ENCODE data around the gene FNDC3B. TPM values are rescaled to one million over a fixed set of nuclear protein-coding genes. Genes with fewer than 3 reads are reported as not detected.

The FNDC3B gene
- total RNA-seq, 2 donors from 2014 or later, result 17.6 to 17.9 TPM

DNA sequence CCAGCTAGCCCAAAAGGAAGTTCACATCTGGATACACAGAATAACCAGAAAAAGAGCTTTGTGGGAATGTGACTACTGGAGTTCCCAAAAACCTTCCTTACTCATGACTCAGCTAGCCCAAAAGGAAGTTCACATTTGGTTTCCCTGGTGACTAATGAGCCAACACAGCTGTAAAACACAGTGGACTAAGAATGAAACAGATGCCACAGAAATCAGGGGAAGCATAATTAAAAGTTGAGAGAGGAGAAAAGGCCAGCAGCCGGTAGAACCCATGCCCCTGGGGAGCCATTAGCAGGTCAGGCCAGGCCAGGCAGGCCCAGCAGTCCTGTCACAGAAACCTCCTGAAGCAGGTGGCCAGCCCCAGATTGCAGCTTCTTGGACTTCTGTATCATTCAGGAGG, 278.6 kb downstream of the FNDC3B start:
- peak; percentile 68 for ATAC-seq (replicated peaks)
- Mint-ChIP-seq H3K27me3 (no peaks in the 10 kb centered on the region), H3K27ac (peak overlapping the region; percentile 75), H3K4me3 (peak overlapping the region; percentile 32), H3K4me1 (peaks cover 15% of the 10 kb centered on the region), H3K9me3 (no peaks in the 10 kb centered on the region), H3K36me3 (ENCODE audit: low read depth) (peaks cover 41% of the 10 kb centered on the region)

DNA sequence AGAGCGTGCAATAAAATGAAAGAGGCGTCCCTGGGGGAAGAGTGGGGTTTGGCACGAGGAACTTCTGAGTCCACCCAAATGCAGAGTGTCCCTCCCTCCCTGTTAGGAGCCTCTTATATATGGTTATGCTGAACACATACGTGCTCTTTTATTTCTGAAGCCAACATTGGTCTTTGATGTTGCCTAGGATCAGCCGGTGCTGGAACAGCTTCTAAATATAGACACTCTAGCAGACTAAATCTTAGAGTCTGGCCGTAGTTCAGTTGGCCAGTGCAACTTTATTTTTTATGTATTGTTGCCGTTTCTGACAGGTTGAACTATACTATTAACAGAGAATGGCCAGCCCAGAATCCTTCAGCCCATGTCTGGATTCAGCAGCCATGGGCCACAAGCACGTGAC, 280.2 kb downstream of the FNDC3B start:
- ATAC-seq (replicated peaks), result no peak
- Mint-ChIP-seq H3K4me1 (peaks cover 22% of the 10 kb centered on the region), H3K27me3 (no peaks in the 10 kb centered on the region), H3K36me3 (ENCODE audit: low read depth) (peaks cover 33% of the 10 kb centered on the region), H3K27ac (peak overlapping the region; percentile 51), H3K4me3 (no peak overlapping the region), H3K9me3 (no peaks in the 10 kb centered on the region)

DNA sequence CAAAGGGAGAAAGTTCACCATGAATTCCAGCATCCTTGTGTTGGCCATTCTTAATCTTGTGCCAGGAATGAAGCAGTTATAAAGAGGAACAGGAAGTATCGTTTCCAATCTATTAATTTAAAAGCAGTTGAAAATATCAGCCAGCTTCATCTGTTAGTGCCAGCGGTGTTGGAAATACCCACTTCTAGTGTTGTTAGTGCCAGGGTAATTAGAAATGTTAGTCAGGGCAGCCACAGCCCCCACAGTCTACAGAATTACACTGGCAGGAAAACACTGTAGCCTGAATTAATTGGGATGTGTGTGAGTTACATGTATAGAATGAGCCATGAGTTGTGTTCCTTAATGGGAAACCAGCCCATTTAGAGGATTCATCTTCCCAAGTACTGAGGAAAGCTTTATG, 281.1 kb downstream of the FNDC3B start:
- Mint-ChIP-seq H3K4me1 (peaks cover 21% of the 10 kb centered on the region), H3K27ac (no peak overlapping the region), H3K9me3 (no peaks in the 10 kb centered on the region), H3K4me3 (no peak overlapping the region), H3K27me3 (no peaks in the 10 kb centered on the region), H3K36me3 (ENCODE audit: low read depth) (peaks cover 40% of the 10 kb centered on the region)
- ATAC-seq (replicated peaks), result no peak

DNA sequence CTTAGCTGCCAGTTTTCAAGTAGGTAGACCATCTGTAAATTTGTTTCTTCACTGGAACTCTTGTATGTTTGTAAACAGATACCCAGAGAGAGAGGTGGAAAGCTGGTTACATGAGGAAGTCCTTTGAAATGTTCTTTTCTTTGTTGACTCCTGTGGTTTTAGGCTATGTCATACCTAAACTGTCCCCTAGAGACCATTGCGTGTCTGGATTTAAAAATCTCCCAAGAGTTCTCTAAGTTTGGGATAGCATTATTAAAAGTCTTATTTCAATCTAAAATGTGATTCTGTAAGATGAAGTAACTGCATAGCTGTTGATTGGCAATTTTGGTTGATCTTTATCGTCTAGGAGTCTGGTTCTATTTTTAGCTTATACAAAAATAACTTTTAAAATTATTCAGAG, 281.7 kb downstream of the FNDC3B start:
- H3K4me3 Mint-ChIP-seq, result no peak overlapping the region
- peaks cover 18% of the 10 kb centered on the region for H3K4me1 Mint-ChIP-seq
- peaks cover 42% of the 10 kb centered on the region for H3K36me3 Mint-ChIP-seq (ENCODE audit: low read depth)
- no peak for ATAC-seq (replicated peaks)
- H3K27me3 Mint-ChIP-seq, result no peaks in the 10 kb centered on the region
- H3K9me3 Mint-ChIP-seq, result no peaks in the 10 kb centered on the region
- no peak overlapping the region for H3K27ac Mint-ChIP-seq

DNA sequence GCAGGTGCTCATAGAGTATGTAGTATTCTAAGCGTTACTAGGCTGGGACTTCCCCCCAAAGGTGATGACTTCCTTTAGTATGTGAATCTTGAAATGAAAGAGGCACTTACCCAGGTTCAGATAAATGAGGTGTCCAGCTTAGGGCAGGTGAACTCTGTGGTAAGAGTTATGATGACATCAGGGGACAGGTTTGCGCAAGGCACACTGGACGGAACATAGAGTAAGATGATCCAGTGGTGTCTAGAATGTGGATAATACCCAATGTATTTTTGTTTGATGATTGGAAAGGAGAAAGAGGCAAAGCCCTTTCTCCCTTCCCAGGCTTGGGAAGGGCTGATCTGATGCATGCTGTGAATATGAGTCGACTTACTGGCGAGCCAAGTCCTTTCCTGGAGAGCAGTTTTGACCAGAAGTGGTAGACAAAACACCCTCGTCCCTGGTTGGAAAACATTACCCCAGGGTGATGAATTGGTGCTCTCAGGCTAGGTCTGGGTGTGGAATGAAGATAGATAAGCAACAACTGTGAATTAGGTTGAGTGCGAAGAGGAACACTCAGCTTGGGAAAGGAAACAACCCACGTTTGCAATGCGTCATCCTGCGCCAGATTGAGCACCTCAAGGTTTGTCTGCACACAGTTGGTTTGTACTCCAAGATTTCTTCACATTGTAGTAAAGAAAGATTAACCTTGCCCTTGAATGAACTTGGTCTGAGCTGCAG, 284.7 kb downstream of the FNDC3B start:
- ATAC-seq (replicated peaks), result peak; percentile 90
- Mint-ChIP-seq H3K4me1 (peaks cover 8% of the 10 kb centered on the region), H3K27ac (peak overlapping the region; percentile 56)

DNA sequence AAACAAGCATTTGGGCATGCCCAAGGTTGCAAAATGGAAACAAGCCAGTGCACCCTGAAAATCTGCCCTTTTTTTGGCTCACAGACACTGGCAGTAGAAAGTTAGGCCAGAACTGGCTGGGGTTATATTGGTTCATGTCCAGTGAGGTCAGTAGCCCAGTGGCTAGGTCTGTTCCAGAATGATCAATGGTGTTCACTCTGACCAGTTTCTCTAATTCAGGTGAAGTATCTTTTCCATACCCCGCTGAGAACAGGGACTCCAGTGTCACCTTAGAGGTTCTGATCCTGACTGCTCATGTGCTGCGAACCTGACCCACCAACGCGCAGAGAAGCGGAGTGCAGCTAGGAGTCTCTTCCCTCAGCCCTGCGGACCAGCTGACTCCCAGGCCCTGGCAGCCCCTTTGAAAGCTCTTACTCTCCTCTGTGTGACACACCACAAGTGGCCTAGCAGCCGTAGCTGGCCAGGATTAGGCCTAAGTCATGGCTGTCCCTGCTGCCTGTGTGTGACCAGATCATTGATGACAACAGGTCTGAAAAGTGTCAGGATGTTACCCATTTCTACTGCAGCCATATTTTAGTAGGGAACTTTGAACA, 285.3 kb downstream of the FNDC3B start:
- ATAC-seq (replicated peaks), result no peak
- peaks cover 8% of the 10 kb centered on the region for H3K4me1 Mint-ChIP-seq

More for the DNA sequence above, 284.7 kb downstream of the FNDC3B start:
- Mint-ChIP-seq H3K4me3 (peak overlapping the region; percentile 2), H3K36me3 (ENCODE audit: low read depth) (peaks cover 28% of the 10 kb centered on the region), H3K27me3 (no peaks in the 10 kb centered on the region), H3K9me3 (no peaks in the 10 kb centered on the region)

DNA sequence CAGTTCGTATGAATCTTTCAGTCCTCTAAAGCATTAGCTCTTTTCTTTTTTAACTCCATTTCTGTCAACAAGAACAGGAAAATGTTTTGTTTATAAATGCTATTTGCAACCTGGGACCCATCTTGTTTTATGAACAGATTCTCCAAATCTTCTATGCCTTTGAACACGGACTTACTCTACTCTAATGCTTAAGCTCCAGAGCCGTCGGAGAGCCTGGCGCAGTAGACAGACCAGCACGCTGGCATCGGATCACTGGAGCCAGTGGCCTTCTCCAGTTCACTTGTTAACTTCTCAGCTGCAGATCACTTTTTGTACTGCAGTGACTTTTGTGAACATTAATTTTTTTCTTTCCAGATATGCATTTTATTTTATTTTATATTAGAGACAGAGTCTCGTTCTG, 286.1 kb downstream of the FNDC3B start:
- Mint-ChIP-seq H3K4me3 (no peak overlapping the region), H3K9me3 (no peaks in the 10 kb centered on the region), H3K27ac (peak overlapping the region; percentile 18), H3K27me3 (no peaks in the 10 kb centered on the region), H3K4me1 (peaks cover 8% of the 10 kb centered on the region), H3K36me3 (ENCODE audit: low read depth) (peaks cover 30% of the 10 kb centered on the region)
- no peak for ATAC-seq (replicated peaks)

More for the DNA sequence above, 285.3 kb downstream of the FNDC3B start:
- Mint-ChIP-seq H3K4me3 (no peak overlapping the region), H3K9me3 (no peaks in the 10 kb centered on the region), H3K27ac (no peak overlapping the region), H3K27me3 (no peaks in the 10 kb centered on the region), H3K36me3 (ENCODE audit: low read depth) (peaks cover 32% of the 10 kb centered on the region)

DNA sequence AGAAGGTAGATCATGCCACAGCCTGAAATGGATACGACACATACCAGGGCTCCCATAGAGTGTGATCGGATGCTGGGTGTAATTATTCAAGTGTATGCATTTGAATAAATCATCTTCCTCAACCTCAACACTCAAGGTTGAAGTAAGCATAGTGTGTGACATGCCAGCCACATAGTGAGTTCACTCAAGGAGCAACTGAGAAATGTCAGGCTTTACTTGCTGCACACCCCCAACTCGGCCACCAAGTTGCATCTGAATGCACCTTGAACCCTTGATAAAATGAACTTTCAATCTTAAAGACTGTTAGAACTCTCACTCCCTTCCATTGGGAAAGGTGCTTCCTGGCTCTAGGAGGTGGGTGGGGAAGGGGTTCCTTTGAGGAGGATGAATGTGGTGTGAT, 287.6 kb downstream of the FNDC3B start:
- H3K4me1 Mint-ChIP-seq, result peaks cover 8% of the 10 kb centered on the region
- no peaks in the 10 kb centered on the region for H3K27me3 Mint-ChIP-seq
- H3K9me3 Mint-ChIP-seq, result no peaks in the 10 kb centered on the region
- H3K4me3 Mint-ChIP-seq, result no peak overlapping the region
- H3K36me3 Mint-ChIP-seq (ENCODE audit: low read depth), result peaks cover 45% of the 10 kb centered on the region
- ATAC-seq (replicated peaks), result no peak
- no peak overlapping the region for H3K27ac Mint-ChIP-seq

DNA sequence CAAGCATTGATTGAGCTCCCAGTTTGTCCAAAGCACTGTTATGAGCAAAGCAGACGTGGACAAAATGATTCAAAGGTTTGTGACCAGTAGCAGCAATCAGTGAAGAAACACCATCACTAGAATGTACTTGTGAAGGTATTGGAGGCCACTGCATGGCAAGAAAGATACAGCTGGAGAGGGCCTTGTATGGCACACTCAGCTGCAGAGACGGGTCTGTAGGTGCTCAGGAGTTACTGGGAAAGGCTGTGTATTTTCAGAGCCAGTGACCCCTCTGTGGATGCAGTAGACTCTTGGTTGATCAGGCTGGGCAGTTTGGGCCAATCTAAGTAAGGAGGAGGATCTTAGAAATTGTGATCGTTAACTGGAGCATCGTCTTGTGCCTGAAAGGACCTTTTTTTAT, 288.9 kb downstream of the FNDC3B start:
- Mint-ChIP-seq H3K4me1 (peaks cover 8% of the 10 kb centered on the region), H3K4me3 (no peak overlapping the region), H3K36me3 (ENCODE audit: low read depth) (peaks cover 45% of the 10 kb centered on the region), H3K27me3 (no peaks in the 10 kb centered on the region), H3K27ac (no peak overlapping the region), H3K9me3 (no peaks in the 10 kb centered on the region)
- ATAC-seq (replicated peaks), result no peak

DNA sequence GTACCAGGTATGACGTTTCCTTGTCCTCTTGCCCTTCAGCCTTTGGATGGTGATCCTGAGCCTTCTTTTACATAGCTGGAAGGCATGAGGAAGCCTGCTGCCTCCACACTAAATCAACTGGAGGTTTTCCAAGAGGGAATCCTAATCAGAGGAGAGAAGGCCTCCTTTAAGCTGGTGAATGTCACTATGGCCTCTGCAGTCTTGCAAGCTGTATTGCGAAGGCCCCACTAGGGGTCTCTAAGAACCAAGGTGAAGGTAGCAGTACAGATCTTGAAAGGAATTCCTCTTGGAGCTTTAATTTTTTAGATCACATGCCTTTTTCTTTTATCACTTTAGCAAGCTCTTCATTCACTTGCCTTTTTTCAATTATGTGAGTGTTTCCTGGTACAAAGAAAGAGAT, 289.7 kb downstream of the FNDC3B start:
- Mint-ChIP-seq H3K27ac (peak overlapping the region; percentile 19), H3K4me1 (peaks cover 1% of the 10 kb centered on the region), H3K4me3 (no peak overlapping the region), H3K9me3 (no peaks in the 10 kb centered on the region), H3K27me3 (no peaks in the 10 kb centered on the region), H3K36me3 (ENCODE audit: low read depth) (peaks cover 52% of the 10 kb centered on the region)
- no peak for ATAC-seq (replicated peaks)

DNA sequence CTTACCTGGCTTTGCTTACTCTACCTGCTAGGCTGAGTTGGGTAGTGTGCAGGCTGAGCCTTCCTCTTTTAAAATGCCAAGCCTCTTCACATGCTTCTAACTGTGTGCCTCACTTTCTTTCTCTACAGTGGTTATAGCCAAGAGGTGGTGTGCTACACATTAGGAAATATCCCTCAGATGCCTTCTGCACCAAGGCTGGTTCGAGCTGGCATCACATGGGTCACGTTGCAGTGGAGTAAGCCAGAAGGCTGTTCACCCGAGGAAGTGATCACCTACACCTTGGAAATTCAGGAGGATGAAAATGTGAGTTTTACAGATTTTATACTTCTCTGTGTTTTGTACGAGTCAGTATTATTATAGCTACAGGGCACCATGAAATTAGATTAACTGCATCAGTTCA, 291.0 kb downstream of the FNDC3B start:
- no peak overlapping the region for H3K4me3 Mint-ChIP-seq
- no peaks in the 10 kb centered on the region for H3K27me3 Mint-ChIP-seq
- H3K36me3 Mint-ChIP-seq (ENCODE audit: low read depth), result peaks cover 44% of the 10 kb centered on the region
- H3K27ac Mint-ChIP-seq, result no peak overlapping the region
- no peaks in the 10 kb centered on the region for H3K9me3 Mint-ChIP-seq
- no peak for ATAC-seq (replicated peaks)
- no peaks in the 10 kb centered on the region for H3K4me1 Mint-ChIP-seq

DNA sequence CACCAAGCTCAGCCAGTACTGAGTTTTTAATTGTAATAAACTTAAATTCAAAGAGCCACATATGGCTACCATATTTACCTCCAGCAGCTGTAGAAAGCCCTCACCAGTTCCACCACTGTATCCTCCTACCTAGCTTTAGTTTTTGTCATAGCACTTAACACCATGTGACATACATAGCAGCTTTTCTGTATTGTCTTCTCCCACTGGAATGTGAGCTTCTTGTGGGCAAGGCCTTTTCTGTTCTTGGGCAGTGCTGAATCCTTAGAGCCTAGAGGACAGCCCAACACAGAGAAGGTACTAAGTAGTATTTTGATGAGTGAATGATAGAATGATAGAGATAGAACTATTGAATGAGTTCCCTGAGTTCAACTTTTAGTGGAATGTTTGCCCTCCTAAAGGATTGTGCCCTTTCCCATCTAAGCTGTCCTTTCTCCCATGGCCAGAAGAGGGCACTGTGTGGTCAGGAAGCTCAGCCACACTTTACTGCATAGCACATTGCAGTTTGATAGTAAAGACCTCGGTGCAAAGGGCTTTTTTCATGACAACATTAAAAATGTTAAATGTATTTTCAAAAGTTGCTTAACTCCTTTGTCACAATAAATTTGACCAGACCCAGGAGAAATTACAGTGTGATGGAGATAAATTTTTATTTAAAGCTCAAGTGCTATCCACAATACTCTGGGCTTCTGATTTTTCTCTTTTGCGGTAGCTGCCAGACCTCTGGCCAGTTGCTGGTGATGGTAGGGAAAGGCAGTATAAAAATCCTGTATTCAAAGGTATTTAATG, 293.1 kb downstream of the FNDC3B start:
- no peak overlapping the region for H3K27ac Mint-ChIP-seq
- no peaks in the 10 kb centered on the region for H3K4me1 Mint-ChIP-seq
- peak; percentile 80 for ATAC-seq (replicated peaks)

DNA sequence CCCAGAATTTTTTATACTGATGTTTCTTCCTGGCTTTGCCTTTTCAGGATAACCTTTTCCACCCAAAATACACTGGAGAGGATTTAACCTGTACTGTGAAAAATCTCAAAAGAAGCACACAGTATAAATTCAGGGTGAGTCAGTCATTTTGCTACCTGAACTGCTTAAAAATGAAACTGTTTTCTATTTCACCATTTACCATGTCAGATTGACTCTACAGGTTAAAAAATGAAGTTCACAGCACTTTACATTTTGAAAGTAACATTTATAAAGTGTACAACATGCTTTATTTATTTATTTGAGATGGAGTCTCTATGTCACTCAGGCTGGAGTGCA, 293.6 kb downstream of the FNDC3B start:
- Mint-ChIP-seq H3K27me3 (no peaks in the 10 kb centered on the region), H3K36me3 (ENCODE audit: low read depth) (peaks cover 52% of the 10 kb centered on the region), H3K27ac (no peak overlapping the region), H3K9me3 (no peaks in the 10 kb centered on the region), H3K4me1 (no peaks in the 10 kb centered on the region), H3K4me3 (no peak overlapping the region)
- peak; percentile 39 for ATAC-seq (replicated peaks)

More for the DNA sequence above, 293.1 kb downstream of the FNDC3B start:
- H3K36me3 Mint-ChIP-seq (ENCODE audit: low read depth), result peaks cover 49% of the 10 kb centered on the region
- H3K4me3 Mint-ChIP-seq, result no peak overlapping the region
- H3K27me3 Mint-ChIP-seq, result no peaks in the 10 kb centered on the region
- H3K9me3 Mint-ChIP-seq, result no peaks in the 10 kb centered on the region

DNA sequence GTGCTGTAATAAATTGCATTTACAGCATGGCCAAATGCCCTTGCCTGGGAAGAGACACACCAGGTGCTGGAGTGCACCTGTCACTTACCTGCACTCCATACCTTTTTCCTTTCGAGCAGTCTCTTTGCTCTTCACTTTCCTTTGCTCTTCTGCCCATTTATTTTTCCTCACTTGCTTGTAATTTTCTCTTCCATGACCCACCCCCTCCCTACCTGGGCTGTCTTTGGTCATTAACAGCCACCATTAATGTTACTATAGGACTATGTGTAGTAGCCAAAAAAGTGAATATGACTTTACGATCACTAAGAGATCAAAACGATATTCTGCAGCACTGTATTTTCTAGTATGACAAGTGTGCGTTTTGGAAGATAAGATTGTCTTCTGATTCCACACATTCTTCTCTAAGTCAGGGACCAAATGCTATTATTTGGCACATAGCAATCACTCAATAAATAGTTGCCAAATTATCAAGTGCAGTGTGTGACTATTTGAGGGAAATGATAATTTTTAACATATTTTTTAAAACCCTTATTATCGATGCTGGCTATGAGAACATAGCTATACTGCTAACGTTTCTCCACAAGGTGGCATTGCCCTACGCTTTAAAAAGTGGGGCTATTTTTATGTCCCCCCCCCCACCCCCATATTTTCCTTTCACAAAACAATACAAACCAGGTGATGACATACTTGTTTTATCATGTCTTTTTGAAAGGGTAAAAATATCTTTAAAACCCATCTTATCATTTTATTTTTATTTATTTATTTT, 294.5 kb downstream of the FNDC3B start:
- H3K4me3 Mint-ChIP-seq, result no peak overlapping the region
- no peak for ATAC-seq (replicated peaks)
- no peaks in the 10 kb centered on the region for H3K9me3 Mint-ChIP-seq
- H3K4me1 Mint-ChIP-seq, result no peaks in the 10 kb centered on the region
- H3K27me3 Mint-ChIP-seq, result no peaks in the 10 kb centered on the region
- no peak overlapping the region for H3K27ac Mint-ChIP-seq
- peaks cover 52% of the 10 kb centered on the region for H3K36me3 Mint-ChIP-seq (ENCODE audit: low read depth)
